Hematopoietic multipotent progenitor cell (in vitro differentiated cells): ENCODE measurements around the gene KANSL1. TPM values are rescaled to one million over a fixed set of nuclear protein-coding genes. Genes with fewer than 3 reads are reported as not detected.

ENCODE experiments used
- DNase-seq, 3 donors: peaks; one replicate each; pipeline ENCODE4 v3.0.0-alpha.2; 2011 to 2015; ENCODE audit warnings: low read depth in 2 of 3, low spot score in 2 of 3
- total RNA-seq: library from RNA; depleted of rRNA; stranded (reverse); fragments of >200 nt; gene quantifications from one replicate; pipeline ENCODE4 v1.2.3, GENCODE V29; 2012

Gene KANSL1
- total RNA-seq, 1 donor, result 140 TPM

DNA sequence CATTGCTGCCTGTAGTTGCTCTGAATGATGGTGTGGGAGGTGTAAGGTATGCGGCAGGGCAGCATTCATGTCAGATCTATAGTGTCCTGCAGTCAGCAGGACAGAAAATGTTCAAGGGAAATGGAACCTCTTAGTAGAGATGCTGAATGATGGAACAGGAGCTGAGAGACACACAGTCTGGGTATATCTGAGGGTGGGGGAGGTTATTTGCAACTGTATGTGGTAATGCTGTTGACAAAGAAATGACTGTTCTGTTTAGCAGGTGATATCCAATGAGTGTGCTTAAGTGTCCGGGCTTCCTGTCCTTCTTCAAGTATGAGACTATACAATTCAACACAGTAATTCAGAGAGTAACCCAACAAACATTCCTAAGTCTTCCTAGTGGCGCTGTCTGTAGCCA lies 147.6 kb downstream of the KANSL1 start:
- no peak for DNase-seq

DNA sequence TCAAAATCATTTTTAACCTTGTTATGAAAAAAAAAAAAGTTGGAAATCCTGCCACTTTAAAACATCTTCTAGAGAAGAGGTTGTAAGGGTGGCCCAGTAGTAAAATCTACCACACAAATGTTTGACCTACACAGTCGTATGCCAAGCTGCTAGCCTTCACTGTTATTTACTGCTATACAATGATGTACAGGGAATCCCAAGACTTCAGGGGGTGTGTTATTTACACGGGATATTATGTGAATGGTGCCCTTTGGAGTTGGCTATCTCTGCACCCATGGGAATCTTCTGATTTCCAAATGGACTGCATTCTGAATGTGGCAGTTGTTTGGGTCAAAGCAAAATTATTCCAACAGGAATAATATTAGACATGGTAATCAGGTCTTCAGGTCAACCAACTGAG lies 148.2 kb downstream of the KANSL1 start:
- DNase-seq, result no peak

- peak in 2 of 3 donors; percentile 74 to 82 for DNase-seq
These were observed 148.8 kb downstream of the KANSL1 start for GRCh38 chr17:46044286-46044928.

- no peak for DNase-seq
These were observed 149.6 kb downstream of the KANSL1 start for GRCh38 chr17:46043606-46044005.

GRCh38 chr17:46042925-46043324 lies 150.3 kb downstream of the KANSL1 start:
- DNase-seq, result no peak

- no peak for DNase-seq
These were observed 151.0 kb downstream of the KANSL1 start for GRCh38 chr17:46042246-46042645.

DNA sequence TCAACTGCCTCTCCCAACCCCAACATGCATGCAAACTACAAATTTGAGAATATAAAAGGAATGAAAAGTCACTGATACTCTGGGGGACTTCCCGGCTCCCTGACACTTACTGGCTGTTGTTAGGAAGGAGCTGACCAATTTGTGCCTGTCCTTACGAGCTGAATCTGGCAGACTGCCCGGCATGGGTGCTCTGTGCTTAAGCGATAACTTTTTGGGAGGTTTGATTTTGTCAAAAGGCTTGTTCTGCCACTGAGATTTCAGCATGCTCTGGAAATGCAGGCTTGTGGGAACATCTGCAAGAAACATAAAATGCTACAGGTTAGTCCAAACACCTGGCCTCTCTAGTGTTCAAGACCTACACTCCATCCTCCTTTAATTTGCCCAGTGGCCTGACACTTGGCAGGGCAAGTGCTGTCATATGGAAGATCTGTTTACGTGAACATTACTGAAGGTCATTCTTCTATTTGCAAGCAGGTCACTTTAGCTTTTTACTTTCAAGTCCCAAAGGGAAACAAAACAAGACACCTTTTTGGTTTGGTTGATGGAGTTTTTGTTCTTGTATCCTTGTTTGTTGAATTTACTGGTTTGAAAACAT lies 153.5 kb downstream of the KANSL1 start:
- no peak for DNase-seq

DNA sequence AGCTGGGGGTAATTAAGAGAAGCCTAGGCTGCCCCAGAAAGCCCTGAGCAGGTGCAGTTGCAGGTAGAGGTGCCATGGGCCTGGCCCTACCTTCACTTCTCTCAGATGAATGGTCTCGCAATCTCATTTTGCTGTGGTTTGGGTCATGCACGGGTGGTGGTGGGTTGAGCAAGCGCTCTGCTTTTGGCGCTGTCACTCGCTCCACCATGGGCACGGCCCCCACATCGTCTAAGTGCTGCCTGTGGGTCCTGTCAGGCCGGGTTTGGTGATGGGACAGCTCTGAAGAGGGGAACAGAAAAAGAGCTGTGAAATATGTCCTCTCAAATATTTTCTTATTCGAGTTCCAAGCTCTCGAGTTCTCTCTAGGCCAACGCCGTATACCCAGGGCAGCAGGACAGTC lies 154.3 kb downstream of the KANSL1 start:
- DNase-seq, result no peak

DNA sequence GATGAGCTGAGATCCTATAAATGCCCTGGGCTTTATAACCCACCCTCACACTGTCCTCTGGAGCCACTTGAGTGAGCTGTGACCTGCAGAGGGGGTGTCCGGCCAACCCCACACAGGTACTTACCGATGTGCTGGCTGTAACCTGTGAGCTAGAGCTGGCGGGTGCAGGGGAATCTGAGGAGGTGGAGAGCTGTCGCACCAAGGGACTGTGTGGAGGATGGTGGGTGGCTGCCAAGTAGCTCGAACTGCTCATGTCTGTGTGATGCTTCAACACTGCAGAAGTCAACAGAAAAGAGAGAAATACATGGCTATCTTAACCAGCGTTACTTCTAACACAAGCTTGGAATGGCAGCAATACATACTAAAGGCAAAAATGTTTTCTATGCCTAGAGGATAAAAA lies 154.8 kb downstream of the KANSL1 start:
- no peak for DNase-seq

GRCh38 chr17:46037722-46038255 lies 155.4 kb downstream of the KANSL1 start:
- no peak for DNase-seq

GRCh38 chr17:46036491-46036890 lies 156.7 kb downstream of the KANSL1 start:
- DNase-seq, result no peak

DNA sequence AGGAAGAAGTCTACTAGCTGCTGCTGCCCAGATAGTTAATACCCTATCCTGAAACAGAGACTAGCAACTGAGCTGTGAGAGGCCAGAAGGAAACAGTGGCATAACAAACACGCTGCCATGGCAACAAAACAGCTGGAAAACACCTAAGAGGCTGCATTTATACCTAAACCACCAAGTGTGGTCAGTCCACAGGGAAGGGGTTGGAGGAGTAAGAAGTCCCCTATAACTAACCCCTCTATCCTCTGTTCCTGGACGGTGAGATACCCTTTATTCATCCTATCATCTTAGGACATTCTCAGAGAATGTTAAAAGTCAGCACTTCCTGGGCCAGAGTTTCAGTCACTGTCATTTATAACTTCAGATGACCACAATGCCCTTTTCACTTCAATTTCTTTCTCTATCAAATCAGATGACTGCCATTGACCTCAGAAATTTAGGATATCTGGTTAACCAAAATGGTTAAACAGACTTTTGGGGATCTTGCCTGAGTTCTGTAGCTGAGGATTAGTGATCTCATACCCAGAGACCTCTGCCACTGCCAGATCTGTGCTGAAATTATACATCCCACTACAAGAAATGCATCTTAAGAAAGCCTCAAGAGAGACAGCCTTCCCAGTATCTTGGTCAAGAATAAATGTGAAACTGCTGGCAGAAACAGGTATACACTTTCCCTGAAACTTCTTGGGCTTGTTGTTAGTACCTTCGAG lies 158.0 kb downstream of the KANSL1 start:
- DNase-seq, result peak in 2 of 3 donors; percentile 21 to 54

- no peak for DNase-seq
These were observed 159.8 kb downstream of the KANSL1 start for GRCh38 chr17:46033392-46033791.

DNA sequence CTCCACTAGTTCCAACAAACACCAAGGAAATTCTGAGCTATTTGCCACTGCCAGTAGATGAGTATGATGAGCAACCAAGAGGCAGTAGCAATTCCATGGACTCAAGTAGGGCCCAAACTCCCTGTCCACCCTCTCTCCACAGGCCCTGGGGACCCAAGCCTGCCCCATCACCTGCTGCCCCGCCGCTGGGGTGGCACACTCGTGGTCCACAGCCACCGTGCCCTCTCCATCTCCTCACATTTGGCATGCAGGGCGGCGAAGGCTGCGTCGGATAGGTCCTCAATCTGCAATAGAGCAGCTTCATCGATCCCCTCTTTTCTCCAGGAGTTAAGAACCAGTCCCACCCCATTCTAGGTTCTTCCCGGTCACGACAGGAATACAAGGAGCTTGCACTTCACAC lies 160.3 kb downstream of the KANSL1 start:
- no peak for DNase-seq

GRCh38 chr17:46031920-46032319 lies 161.3 kb downstream of the KANSL1 start:
- DNase-seq, result no peak

DNA sequence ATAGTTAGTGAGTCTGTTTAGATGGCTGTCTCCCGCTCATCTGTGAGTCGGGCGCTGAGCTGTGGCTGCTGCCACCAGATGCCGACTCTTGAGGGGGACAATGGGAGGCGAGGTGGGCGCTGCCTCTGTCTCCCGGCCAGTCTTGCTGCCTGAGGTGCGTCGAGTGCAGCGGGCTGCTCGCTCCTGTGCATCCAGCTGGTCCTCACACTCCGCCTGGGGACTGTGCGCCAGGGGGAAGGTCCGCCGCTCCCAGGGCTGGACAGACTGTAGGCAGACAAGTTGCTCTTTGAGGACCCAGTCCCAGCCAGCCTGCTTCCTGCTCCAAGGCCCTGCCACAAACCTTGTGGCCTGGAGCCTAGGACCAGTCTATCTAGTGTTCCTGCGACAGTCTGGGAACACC lies 161.8 kb downstream of the KANSL1 start:
- DNase-seq, result no peak

DNA sequence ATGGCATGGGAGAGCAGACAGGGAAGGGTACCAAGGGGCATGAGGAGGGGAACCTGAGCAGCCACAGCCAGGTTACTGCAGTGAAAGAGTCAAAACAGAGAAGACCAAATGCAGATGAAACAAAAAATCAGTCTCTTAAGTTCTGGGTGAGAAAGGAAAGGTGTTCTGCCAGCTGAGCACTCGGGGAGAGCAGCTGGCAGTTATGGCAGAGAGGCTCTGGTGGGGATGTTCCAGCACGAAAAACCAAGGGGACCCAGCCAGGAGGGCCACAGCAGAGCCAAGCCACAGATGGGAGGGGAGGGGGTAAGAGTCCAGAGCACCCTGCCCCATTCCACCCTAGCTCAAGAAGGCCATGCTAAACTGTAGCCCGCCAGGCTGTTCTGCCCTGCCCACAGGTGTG lies 162.5 kb downstream of the KANSL1 start:
- DNase-seq, result no peak

DNA sequence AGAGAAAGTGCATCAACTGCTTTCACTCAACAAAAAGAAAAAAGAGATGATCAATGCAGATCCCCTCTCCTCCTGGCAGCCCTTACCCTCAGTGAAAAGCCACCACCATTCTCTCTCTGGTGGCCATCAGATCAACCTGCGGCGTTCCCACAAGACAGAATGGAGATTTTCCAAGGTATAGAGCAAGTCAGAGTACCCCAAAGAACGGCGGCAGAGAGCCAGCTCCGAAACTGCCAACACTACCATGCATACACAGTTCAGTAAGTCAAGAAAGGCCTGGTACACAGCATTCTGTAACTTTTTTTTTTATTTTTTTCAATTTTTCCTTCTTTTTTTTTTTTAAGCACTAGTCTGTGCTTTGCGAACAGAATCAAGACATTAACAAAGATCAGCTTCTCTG lies 163.6 kb downstream of the KANSL1 start:
- no peak for DNase-seq

- no peak for DNase-seq
These were observed 164.2 kb downstream of the KANSL1 start for GRCh38 chr17:46028981-46029565.

DNA sequence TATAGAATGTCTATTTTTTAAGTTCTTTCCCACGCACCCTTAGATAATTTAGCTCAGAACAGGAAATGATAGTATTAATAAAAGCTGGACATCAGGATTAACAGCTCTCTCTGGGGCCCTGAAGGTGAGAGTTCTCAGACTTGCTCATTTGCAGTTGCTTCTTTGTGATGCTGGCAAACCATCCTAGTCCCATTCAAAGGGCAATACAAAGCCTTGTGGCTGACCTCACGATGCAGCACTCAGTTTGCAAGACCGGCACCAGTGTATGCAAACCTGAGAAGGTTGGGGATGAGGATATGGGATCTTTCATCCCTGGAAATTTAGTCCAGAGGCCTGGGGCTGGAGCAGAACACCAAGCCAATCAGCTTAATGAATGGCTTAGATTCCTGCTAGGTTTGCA lies 164.9 kb downstream of the KANSL1 start:
- no peak for DNase-seq

DNA sequence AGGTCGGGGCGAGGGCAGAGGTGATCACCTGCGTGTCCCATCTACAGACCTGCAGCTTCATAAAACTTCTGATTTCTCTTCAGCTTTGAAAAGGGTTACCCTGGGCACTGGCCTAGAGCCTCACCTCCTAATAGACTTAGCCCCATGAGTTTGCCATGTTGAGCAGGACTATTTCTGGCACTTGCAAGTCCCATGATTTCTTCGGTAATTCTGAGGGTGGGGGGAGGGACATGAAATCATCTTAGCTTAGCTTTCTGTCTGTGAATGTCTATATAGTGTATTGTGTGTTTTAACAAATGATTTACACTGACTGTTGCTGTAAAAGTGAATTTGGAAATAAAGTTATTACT lies 165.3 kb downstream of the KANSL1 start:
- DNase-seq, result no peak
